Osteoblast (primary cell): Measurements from ENCODE around the gene IST1. TPM values are rescaled to one million over a fixed set of nuclear protein-coding genes. Genes with fewer than 3 reads are reported as not detected.
A peak's percentile ranks its signal among the peaks of the same experiment; 100 is the strongest.

Source experiments
- DNase-seq: peaks from one replicate; pipeline ENCODE4 v3.0.0; 2011; ENCODE audit warnings: low spot score, mixed read lengths; ENCODE audit not compliant: insufficient read length; ENCODE audit errors: missing footprints
- H2AFZ ChIP-seq: 2 replicates; pipeline ENCODE4 v1.6.0; 2011; ENCODE audit warnings: mild to moderate bottlenecking, low read length
- H3K27ac ChIP-seq: 2 replicates; pipeline ENCODE4 v1.5.1; 2011; ENCODE audit warnings: mild to moderate bottlenecking, low read depth, low read length, moderate library complexity
- H3K27me3 ChIP-seq: 2 replicates; pipeline ENCODE4 v1.6.0; 2012; ENCODE audit warnings: mild to moderate bottlenecking, control low read depth, inconsistent platforms, low read length, moderate library complexity; ENCODE audit not compliant: insufficient read depth
- H3K36me3 ChIP-seq: 2 replicates; pipeline ENCODE4 v1.5.1; 2011; ENCODE audit warnings: mild to moderate bottlenecking, low read length, control low read depth, moderate library complexity; ENCODE audit not compliant: insufficient read depth
- H3K4me1 ChIP-seq: 2 replicates; pipeline ENCODE4 v1.5.1; 2011; ENCODE audit warnings: mild to moderate bottlenecking, low read length, control low read depth, moderate library complexity; ENCODE audit not compliant: insufficient read depth
- H3K4me2 ChIP-seq: 2 replicates; pipeline ENCODE4 v1.6.0; 2011; ENCODE audit warnings: mild to moderate bottlenecking, low read length; ENCODE audit not compliant: insufficient read depth
- H3K4me3 ChIP-seq: fragments of 200-600 bp; sonication (generic); 3 replicates; pipeline ENCODE4 v1.5.1; 2012; ENCODE audit warnings: mild to moderate bottlenecking, low read length, inconsistent platforms; ENCODE audit not compliant: insufficient read depth
- H3K79me2 ChIP-seq: 2 replicates; pipeline ENCODE4 v1.6.0; 2012; ENCODE audit warnings: mild to moderate bottlenecking, low read length, control low read depth, inconsistent platforms; ENCODE audit not compliant: insufficient read depth
- H3K9me3 ChIP-seq: 2 replicates; pipeline ENCODE4 v1.5.1; 2011; ENCODE audit warnings: low read depth, low read length, control low read depth
- H4K20me1 ChIP-seq: 2 replicates; pipeline ENCODE4 v1.6.0; 2012; ENCODE audit warnings: mild to moderate bottlenecking, low read length, control low read depth; ENCODE audit not compliant: insufficient read depth
- CTCF ChIP-seq: IDR thresholded peaks from 2 replicates; pipeline ENCODE4 v1.5.1; 2011; ENCODE audit warnings: mild to moderate bottlenecking, low read depth, low read length, moderate library complexity; ENCODE audit errors: extremely low read depth
- total RNA-seq: library from RNA; depleted of rRNA; stranded (reverse); fragments of >200 nt; gene quantifications from 2 replicates; pipeline ENCODE4 v1.2.3, GENCODE V29; 2012

Gene IST1
- total RNA-seq, 1 donor = 229 TPM

DNA sequence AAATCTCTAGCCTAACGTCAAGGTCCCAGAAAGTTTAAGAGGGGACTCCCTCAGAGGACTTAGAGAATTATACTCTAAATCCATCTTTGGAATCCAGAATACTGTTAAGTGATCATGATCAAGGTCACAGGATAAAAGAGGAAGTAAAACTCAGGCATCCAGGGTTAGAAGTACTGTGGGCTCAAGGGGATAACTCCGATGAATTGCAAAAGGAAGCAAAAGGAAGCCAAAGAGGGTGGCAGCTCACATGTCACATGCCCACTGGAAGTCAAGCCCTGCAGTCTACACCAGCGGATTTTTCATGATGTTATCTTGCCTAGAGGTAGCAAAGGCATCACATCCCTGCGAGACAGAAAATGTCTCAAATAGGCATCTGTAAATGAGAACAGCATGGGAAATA is 15.2 kb upstream of the IST1 start:
- TF ChIP-seq CTCF = no peak
- Histone ChIP-seq H3K27me3 (no peaks in the 10 kb centered on the region), H3K4me2 (no peak overlapping the region), H3K4me3 (no peak overlapping the region), H3K9me3 (no peaks in the 10 kb centered on the region), H3K4me1 (peaks cover 13% of the 10 kb centered on the region), H3K36me3 (peaks cover 18% of the 10 kb centered on the region), H2AFZ (no peak overlapping the region), H3K27ac (no peak overlapping the region), H4K20me1 (no peaks in the 10 kb centered on the region), H3K79me2 (no peaks in the 10 kb centered on the region)
- no peak for DNase-seq

DNA sequence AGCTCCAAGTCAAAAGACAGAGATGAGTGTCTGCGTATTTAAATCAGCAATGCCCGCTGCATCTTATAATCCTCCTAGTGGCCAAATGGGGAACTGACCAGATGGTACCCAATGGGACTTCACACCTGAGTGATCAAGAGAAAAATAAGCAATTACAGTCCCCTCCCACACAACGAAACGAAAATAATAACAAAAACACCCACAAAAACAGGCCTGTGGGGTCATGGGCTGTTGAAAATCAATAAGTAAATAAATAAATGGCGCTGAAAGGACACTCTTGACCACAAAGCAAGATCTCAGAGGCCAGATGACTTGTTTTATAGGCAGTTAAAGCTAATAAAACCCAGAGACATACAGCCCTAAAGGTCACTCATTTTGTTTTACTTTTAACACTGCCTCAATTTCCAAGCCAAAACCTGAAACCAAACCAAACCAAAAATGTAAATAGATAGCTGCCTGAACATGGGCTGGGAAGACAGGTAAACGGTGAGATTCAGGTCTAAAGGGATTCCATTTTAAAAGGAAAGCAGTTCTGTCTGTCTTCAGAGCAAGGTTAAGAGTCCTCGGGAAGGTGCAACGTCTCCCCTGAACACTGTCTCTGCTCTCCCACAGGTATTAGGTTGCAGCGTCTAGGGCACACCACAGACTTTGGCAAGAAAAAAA is 12.7 kb upstream of the IST1 start:
- no peak overlapping the region for H2AFZ ChIP-seq
- peaks cover 15% of the 10 kb centered on the region for H3K36me3 ChIP-seq
- TF ChIP-seq CTCF = peak; percentile 91
- peak overlapping the region; percentile 88 for H3K4me3 ChIP-seq
- peaks cover 13% of the 10 kb centered on the region for H3K4me1 ChIP-seq
- H3K79me2 ChIP-seq = no peaks in the 10 kb centered on the region
- H3K27ac ChIP-seq = no peak overlapping the region
- H4K20me1 ChIP-seq = no peaks in the 10 kb centered on the region
- H3K9me3 ChIP-seq = no peaks in the 10 kb centered on the region
- peak; percentile 96 for DNase-seq
- H3K4me2 ChIP-seq = peak overlapping the region; percentile 90
- H3K27me3 ChIP-seq = no peaks in the 10 kb centered on the region

- H3K36me3 ChIP-seq = peaks cover 15% of the 10 kb centered on the region
- peak overlapping the region; percentile 88 for H3K4me3 ChIP-seq
- H3K27me3 ChIP-seq = no peaks in the 10 kb centered on the region
- TF ChIP-seq CTCF = peak; percentile 13
- DNase-seq = peak; percentile 87
- H3K4me1 ChIP-seq = peaks cover 13% of the 10 kb centered on the region
- H3K4me2 ChIP-seq = peak overlapping the region; percentile 90
- no peaks in the 10 kb centered on the region for H4K20me1 ChIP-seq
- H2AFZ ChIP-seq = peak overlapping the region; percentile 99
- peak overlapping the region; percentile 41 for H3K27ac ChIP-seq
- H3K9me3 ChIP-seq = no peaks in the 10 kb centered on the region
- no peaks in the 10 kb centered on the region for H3K79me2 ChIP-seq
Measured at GRCh38 chr16:71883168-71883848, 12.0 kb upstream of the IST1 start.
